ENCODE data around the gene ADAP2. TPM values are rescaled to one million over a fixed set of nuclear protein-coding genes. Genes with fewer than 3 reads are reported as not detected.

Gene ADAP2
- polyA plus RNA-seq, 3 donors: 36.1 to 142 (median 39.8) TPM

DNA sequence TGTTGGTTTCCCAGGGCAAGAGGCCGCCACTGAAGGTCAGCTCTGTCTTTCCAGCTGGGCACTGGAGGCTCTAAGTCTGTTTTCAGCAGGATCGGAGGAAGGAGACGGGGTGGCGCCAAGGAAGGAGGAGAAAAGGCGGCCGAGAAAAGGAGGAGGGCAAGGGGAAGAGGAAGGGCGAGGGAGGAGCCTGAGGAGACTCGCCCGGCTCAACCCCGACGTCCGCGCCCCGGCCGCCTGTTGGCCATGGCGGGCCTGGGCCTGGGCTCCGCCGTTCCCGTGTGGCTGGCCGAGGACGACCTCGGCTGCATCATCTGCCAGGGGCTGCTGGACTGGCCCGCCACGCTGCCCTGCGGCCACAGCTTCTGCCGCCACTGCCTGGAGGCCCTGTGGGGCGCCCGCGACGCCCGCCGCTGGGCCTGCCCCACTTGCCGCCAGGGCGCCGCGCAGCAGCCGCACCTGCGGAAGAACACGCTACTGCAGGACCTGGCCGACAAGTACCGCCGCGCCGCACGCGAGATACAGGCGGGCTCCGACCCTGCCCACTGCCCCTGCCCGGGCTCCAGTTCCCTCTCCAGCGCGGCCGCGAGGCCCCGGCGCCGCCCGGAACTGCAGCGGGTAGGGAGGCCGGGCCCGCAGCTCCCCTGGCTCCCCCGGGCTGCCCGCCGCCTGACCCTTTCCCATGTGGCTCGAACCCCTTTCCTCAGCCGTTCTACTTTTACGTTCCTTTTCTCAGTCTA lies 49.3 kb downstream of the ADAP2 start, which contains the start of gene RNF135:
Gene RNF135, plus strand, starts transcription at position 209 of the 737 bp plus-strand sequence. Its CDS starts 35 bp downstream, at position 244.
- peak within 1 kb of the TSS; percentile 98 to 99 (median 99) for H3K27ac Mint-ChIP-seq
- peaks cover 58% of the 10 kb centered on the region for H3K4me1 Mint-ChIP-seq
- peaks cover 0 to 1% (median 0%) of the 10 kb centered on the region in 3 donors for H3K27me3 Mint-ChIP-seq (ENCODE audit: low read depth in 3 of 3)

More for the DNA sequence above, 49.3 kb downstream of the ADAP2 start, which contains the start of gene RNF135:
- Histone ChIP-seq H3K4me3 (replicated peaks in 1 of 3; ENCODE audit: low read depth in 2 of 3, low read length in 3 of 3) (peak within 1 kb of the TSS; percentile 62 to 82 (median 80)), H3K36me3 (replicated peaks in 1 of 2; ENCODE audit: control insufficient read depth in 1 of 2, insufficient read depth in 2 of 2, low read length in 2 of 2) (peaks cover 11% of the 10 kb centered on the region in 2 donors), H3K79me2 (ENCODE audit: insufficient read depth, low read length) (peaks cover 72% of the 10 kb centered on the region), H3K27ac (ENCODE audit: low read depth in 1 of 2, low read length in 2 of 2) (peak within 1 kb of the TSS; percentile 87 to 95), H3K4me2 (replicated peaks; ENCODE audit: extremely low read depth, low read length, poor library complexity, severe bottlenecking) (peak within 1 kb of the TSS; percentile 91), H3K9me3 (replicated peaks in 1 of 2; ENCODE audit: control insufficient read depth in 1 of 2, insufficient read depth in 1 of 2, low read length in 2 of 2) (no peaks in the 10 kb centered on the region), H3K27me3 (ENCODE audit: control insufficient read depth in 2 of 2, insufficient read depth in 2 of 2, low read length in 2 of 2) (no peaks in the 10 kb centered on the region), H2AFZ (ENCODE audit: insufficient read depth, low read depth, low read length, poor library complexity, severe bottlenecking) (peak within 1 kb of the TSS; percentile 69), H3K4me1 (ENCODE audit: control insufficient read depth in 1 of 2, insufficient read depth in 2 of 2, low read length in 2 of 2) (peaks cover 47 to 66% of the 10 kb centered on the region in 2 donors), H4K20me1 (ENCODE audit: insufficient read depth, low read length) (peaks cover under 1% of the 10 kb centered on the region), H3K9ac (ENCODE audit: insufficient read depth, low read length, poor library complexity, severe bottlenecking) (peak within 1 kb of the TSS; percentile 94)
- WGBS (ENCODE audit: insufficient coverage): under 1% methylated on average over 61 of the region's 66 CpGs
- peaks cover 0 to 7% (median 0%) of the 10 kb centered on the region in 7 donors for H3K9me3 Mint-ChIP-seq
- intact Hi-C loops (cut with micrococcal nuclease): loop anchor here (1.0 to 10.0 kb wide), 5 partner anchors 17 to 149 kb away; partner anchors contain the start of genes ADAP2 (in 2 of the 2) and CRLF3 (in 1 of the 2)
- peak; percentile 66 to 76 (median 71) for DNase-seq
- H3K36me3 Mint-ChIP-seq: peaks cover 19 to 32% of the 10 kb centered on the region in 2 donors
- TF ChIP-seq, protein P1, sequence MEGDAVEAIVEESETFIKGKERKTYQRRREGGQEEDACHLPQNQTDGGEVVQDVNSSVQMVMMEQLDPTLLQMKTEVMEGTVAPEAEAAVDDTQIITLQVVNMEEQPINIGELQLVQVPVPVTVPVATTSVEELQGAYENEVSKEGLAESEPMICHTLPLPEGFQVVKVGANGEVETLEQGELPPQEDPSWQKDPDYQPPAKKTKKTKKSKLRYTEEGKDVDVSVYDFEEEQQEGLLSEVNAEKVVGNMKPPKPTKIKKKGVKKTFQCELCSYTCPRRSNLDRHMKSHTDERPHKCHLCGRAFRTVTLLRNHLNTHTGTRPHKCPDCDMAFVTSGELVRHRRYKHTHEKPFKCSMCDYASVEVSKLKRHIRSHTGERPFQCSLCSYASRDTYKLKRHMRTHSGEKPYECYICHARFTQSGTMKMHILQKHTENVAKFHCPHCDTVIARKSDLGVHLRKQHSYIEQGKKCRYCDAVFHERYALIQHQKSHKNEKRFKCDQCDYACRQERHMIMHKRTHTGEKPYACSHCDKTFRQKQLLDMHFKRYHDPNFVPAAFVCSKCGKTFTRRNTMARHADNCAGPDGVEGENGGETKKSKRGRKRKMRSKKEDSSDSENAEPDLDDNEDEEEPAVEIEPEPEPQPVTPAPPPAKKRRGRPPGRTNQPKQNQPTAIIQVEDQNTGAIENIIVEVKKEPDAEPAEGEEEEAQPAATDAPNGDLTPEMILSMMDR (IDR thresholded peaks at IDR 0.05): peak; percentile 61
- peak within 1 kb of the TSS; percentile 99 to 100 for H3K4me3 Mint-ChIP-seq

Measured in CD14-positive monocyte (primary cell).